Measurements from ENCODE around the gene TSPYL6. TPM values are rescaled to one million over a fixed set of nuclear protein-coding genes. Genes with fewer than 3 reads are reported as not detected.

Gene TSPYL6
- polyA plus RNA-seq, 10 donors: 0.05 to 0.12 (median 0.09) TPM; not detected in 5

DNA sequence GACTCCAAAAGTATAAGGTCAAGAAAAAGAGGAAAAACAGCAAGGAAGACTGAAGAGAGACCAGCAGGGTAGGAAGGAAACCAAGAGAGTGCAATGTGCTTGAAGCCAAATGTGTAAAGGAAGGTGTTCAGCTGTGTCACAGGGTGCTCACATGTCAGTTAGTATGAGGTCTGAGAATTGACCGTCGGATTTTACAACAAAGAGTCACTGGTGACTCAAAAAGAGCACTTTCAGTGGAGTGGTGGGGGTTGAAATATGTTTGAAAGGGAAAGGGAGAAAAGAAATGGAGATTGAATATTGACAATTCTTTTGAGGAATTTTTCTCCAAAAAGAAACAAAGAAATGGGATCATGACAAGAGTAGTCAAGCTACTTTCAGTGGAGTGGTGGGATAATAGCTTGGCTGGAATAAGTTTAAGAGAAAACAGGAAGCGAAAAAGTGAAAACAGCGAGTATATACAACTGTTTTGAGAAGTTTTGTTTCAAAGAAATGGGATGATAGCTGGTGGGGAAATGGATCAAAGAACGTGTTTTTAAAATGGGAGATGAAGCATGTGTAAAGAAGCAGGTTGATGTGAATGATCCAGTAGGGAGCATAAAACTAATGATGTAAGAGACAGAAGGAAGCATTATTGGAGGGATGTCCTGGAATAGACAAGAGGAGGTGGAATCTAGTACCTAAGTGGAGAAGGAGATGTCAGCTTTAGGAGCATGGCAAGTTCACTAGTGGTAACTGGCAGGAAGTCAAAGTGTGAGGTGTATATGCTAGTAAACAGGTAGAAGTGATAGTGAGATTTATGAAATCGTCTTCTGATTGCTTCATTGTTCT is 3.6 kb upstream of the TSPYL6 start:
- no peak for DNase-seq

GRCh38 chr2:54258166-54258565 is 2.1 kb upstream of the TSPYL6 start:
- no peak for DNase-seq

GRCh38 chr2:54255230-54256090 is 569 bp downstream of the TSPYL6 start:
- DNase-seq: no peak

DNA sequence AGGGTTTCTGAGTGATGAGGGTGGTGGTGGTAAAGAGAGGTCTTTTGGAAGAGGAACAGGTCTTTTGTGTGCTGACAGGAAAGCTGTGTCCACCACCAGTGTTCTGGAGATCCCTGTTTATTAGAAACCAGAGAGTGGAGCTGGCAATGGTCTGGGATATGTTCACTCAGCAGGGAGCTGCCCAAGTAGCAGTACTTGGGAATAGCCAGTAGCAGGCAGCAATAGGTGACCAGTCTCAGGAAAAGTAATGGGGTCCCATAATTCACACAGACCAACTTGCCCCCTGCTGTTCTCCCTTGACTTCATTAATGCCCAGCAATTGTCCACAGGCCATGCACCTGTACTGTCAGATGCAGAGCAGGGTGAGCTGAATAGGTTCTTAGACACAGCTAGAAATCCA is 1.8 kb downstream of the TSPYL6 start:
- DNase-seq: no peak

- DNase-seq: no peak
Observed at GRCh38 chr2:54249629-54250028, 6.4 kb downstream of the TSPYL6 start.

- DNase-seq: peak in 2 of 3 donors; percentile 47 to 58
Observed at GRCh38 chr2:54247115-54247514, 8.9 kb downstream of the TSPYL6 start.

DNA sequence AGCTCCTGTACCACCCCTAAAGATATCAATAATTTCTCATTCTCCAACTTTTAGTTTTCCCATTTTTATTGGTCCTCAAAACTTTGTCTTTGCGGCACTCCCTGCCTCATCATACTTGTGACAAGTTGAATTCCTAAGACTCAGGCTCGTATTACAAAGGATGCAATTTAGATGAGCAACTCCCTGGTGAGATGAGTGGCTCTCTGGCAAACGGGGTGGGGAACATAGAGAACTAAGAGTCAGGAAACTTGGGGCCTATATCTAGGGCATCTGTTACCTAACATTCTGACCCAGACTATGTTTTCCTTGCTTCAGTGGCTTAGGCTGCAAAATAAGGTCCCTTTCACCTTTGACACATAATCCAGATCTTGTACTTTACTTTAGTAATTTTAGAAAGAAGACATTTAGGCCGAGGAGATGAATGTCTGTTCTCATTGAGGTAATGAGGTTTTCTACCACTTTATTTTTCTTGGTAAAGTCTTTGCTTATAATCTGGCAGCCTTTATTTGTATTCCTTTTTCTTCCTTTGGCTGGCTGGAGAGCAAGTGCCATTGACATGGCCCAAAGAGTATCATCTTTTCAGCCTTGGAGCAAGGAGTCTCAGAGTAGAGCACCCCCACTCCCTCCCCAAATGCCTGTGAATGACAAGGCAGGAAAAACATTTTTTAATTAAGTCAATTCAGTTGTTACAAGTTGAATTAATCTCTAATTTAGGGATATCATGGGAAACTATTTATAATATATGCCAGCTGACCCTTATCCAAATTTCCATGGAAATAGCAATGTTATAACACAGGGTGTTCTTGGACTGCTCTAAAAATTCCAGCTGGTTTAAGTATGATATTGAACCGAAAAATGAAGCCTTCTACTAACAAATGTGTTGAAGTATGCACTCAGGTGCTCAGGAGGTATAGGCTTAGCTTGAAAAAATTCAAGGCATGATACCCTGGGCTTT is 15.2 kb downstream of the TSPYL6 start:
- DNase-seq: peak; percentile 38 to 87 (median 78)

- peak in 1 of 3 donors; percentile 64 for DNase-seq
Observed at GRCh38 chr2:54239427-54239826, 16.6 kb downstream of the TSPYL6 start.

GRCh38 chr2:54237428-54237827 is 18.6 kb downstream of the TSPYL6 start:
- no peak for DNase-seq

- no peak for DNase-seq
Observed at GRCh38 chr2:54233832-54234649, 22.0 kb downstream of the TSPYL6 start.

DNA sequence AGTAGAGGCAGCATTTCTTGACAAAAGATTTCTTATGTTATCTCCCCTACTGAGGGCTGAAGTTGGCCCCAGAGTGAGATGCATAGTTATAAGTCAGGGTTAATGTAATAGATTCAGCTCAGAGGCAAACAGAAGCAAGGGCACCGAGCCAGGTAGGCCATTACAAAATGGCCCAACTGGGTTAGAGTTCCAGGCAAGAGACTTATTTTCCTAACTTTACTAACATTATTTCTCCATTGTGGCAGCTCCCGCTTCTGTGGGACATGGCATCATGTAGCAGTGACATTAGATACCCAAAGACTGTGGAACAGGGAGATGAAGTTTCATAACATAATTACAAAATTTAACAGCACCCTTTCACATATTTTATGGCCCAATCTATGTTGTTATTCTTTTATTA is 27.1 kb downstream of the TSPYL6 start:
- peak in 2 of 3 donors; percentile 49 to 64 for DNase-seq

- DNase-seq: no peak
Observed at GRCh38 chr2:54227798-54228197, 28.2 kb downstream of the TSPYL6 start.

DNA sequence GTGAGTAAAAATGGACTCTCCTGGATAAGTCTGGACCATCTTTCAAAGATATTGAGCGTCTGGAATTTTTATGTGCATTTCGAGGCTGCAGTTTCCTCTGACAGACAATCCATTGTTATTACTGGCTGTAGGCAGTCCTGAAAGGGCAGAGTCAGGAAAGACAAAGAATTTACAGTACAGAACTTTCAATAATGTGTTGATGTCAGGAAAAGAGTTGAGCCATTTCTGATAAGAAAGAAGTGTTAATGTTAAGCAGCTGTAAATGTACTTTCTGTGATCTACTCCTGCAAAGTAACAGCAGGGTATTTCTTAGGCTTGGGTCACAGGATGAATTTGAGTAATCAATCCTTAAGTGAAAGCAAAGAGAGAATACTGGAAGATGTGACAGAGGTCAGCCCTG is 29.8 kb downstream of the TSPYL6 start:
- DNase-seq: peak in 1 of 3 donors; percentile 33

DNA sequence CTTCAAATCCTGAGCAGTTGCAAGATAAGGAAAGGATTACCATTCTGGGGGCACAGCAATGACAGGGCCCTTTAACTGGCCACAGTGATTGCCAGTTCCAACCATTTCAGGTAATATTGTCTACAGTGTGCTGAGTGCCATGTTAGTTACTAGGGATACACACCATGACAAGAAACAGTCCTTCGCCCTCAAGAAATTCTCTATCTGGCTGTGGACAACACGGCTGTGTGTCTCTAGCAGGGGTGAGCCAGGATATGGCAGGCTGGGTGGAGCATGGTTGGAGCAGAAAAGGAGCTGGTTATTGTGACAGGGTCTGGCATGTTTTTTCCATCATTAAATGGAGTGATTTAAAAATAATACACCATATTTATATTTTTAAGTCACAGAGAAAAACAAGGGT is 31.0 kb downstream of the TSPYL6 start:
- DNase-seq: no peak

- DNase-seq: no peak
Observed at GRCh38 chr2:54213082-54213481, 42.9 kb downstream of the TSPYL6 start.

DNA sequence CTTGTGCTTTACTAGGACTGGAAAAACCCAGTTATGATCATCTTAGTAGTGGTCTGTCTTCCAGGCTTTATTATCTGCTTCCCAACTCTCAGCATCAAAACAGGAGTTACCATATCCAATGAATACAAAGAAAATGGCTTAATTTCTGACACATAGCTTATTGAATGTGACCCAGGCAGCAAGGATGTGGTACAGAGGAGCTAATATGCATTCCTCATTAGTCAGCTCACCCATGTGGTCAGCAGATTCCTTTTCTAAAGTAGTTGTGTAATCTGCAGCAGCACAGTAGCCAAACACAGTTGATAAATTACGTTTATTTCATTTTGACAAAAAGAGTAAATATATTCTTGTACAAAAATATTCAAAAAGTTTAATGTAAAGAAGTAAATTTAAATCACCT is 43.6 kb downstream of the TSPYL6 start:
- peak in 1 of 3 donors; percentile 85 for DNase-seq

- peak in 2 of 3 donors; percentile 10 to 33 for DNase-seq
Observed at GRCh38 chr2:54209379-54209778, 46.6 kb downstream of the TSPYL6 start.

DNA sequence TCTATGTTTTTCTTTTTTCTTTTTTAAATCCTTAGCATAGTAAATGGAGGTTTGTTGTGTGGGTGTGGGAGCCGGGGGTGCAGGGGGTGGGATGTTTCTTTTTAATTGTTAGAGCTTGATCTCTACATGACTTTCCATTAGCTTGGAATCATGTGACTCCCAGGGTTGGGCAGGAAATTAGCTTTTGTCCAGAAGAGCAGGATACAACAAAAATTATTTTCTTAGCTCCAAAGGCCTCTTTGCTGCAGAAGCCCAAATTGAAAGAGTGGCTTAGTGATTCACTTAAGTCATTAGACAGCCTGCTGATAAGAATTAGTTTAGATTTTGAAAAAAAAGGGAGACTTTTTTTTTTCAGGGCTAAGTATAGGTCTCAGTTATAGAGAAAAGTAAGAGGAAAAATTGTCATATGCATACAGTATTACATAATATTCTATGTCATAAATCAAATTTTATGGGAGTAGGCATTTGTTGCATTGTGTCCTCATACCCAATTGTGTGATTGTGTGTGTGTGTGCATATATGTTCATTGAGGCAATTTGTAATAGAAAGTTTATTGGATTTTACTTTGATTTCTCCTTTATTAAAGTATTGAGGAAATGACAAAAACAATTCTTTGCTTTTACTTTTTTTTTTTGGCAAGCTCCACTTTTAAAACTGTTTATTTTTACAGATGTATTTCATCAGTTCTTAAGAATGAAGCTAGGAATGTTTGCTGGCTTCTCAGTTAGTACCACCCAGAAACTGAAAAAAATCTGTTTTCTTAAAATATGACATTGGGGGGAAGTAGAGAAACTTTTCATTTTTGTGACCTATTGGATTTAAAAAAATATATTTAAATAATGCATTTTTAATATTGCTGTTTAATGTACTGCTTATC is 47.4 kb downstream of the TSPYL6 start:
- peak; percentile 35 to 72 (median 38) for DNase-seq

- peak in 1 of 3 donors; percentile 59 for DNase-seq
Observed at GRCh38 chr2:54207666-54208195, 48.3 kb downstream of the TSPYL6 start.
